Ramos (cell line): Measurements from ENCODE around the gene IQSEC1.

Experiments
- in situ Hi-C: fragments of 300-500 bp; cut with MboI; formaldehyde crosslinking; loops from one replicate; pipeline ENCODE4 v1.14.3; 2022; ENCODE audit warnings: low sequenced_read_pairs; ENCODE audit not compliant: unreplicated experiment

IQSEC1 gene

DNA sequence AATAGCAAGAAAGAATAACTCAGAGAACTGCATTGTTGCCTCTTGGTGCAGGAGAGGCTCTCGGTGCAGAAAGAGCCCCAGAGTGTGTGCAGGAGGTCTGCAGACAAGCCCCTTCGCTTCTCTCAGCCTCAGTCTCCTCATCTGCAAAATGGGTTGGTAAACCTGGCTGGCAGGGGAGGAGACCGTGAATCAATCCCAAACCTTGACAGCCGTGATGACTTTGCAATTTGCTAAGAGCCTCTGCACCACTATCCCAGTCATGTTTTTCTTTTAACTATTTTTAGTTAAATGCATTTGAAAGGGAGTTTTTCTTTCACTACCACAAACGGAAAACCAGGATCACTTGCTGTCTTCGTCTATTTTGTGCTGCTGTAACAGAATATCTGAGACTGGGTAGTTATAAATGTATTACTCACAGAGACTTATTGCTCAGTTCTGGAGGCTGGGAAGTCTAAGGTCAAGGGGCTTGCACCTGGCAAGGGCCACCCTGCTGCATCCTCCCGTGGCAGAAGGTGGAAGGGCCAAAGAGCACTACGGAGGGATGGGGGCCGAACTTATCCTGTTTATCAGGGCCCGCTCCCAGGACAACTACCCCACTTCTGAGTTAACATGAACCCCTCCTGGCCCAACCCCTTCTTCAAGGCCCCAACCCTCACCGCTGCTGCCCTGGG, 14.2 kb upstream of the IQSEC1 start:
- in situ Hi-C loops: loop anchor here (10.0 kb wide), 1 partner anchor 367 kb away; no protein-coding TSS in a partner anchor

DNA sequence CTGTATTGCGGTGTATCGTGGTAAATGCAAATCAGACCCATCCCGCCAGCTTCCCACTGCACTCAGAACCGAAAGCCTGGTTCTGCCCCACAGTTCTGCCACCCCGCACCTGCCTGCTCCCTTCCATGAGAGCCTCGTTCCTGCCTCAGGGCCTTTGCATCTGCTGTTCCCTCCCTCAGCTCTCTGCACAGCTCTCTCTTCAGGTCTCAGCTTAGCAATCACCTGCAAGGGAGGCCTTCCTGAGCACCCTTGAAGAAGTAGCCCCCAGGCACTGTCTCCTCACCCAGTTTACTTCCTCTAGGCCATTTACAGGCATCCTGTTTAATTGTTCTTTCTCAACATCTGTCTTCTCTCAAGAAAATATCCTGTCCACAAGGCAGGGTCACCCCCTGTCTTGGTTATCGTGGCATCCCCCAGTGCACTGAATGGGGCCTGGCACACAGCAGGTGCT, 13.3 kb upstream of the IQSEC1 start:
- in situ Hi-C loops: loop anchor here (10.0 kb wide), 1 partner anchor 368 kb away; no protein-coding TSS in a partner anchor

DNA sequence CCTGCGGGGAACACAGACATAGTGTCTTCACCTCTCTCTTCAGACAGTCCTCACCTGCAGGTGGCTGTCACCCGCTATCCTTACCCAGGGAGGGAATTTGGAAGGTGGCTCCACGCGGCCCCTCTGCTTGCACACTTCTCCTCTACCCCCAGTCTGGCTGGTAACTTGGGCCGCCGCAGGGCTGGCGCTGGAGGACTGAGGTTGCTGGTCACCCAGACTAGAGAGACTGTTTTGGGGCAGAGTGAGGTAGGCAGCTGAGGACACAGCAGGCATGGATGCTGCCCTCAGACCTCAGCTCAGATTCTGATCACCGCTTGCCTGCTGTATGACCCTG, 12.6 kb upstream of the IQSEC1 start:
- in situ Hi-C loops: loop anchor here (10.0 kb wide), 1 partner anchor 369 kb away; no protein-coding TSS in a partner anchor

DNA sequence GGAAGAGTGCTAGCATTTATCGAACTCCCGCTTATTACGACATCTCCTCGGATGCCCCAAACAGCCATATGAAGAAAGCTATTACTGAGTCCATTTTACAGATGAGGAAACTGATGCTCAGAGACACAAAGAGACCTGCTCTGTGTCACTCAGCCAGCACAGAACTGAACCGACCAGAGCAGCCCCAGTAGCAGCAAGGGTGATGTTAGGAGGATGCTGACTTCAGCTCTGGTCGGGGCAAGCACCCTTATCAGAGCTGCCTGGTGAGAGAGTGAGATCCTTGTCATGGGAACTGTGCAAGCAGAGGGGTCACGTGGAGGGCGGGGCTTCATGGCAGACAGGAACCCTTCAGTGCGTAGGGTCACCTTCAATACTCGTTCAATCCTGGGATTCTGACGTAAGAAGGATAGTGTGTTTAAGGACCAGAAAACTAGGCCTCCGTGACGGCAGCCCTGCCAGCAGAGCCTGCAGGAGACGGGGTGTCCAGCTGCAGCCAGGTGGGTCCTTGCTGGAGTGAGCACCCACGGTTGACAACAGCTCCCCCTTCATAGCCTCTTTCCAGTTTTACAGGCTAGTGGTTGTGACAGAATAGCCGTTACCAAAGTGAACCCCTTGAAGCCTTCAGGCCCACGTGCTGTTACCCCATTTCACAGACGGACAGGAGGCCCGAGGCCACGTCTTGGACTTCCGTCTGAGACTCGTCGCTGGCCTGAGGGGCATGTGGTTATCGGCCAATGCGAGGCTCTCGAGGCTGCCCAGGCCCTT, 12.0 kb upstream of the IQSEC1 start:
- in situ Hi-C loops: loop anchor here (10.0 kb wide), 1 partner anchor 370 kb away; no protein-coding TSS in a partner anchor

DNA sequence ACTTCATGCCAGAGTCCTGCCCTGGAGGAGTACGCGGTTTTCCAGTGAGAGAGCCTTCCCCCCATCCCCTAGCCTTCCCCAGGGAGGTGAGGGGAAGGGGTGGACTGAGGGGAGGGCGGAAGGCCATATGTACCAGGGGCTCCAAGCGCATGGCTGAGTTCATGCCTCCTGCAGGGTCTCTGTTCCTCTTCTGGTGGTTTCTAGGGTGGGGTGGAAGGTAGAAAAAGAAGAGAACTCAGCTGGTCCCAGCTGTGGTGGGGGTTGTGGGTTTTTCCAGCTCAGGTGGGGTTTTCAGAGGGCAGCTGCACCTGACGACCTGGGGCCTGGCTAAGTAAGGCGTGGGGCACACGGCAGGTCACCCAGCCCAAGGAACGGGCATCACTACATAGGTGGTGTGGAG, 10.7 kb upstream of the IQSEC1 start:
- in situ Hi-C loops: loop anchor here (5.0 to 10.0 kb wide), 2 partner anchors 67 to 371 kb away; no protein-coding TSS in a partner anchor

DNA sequence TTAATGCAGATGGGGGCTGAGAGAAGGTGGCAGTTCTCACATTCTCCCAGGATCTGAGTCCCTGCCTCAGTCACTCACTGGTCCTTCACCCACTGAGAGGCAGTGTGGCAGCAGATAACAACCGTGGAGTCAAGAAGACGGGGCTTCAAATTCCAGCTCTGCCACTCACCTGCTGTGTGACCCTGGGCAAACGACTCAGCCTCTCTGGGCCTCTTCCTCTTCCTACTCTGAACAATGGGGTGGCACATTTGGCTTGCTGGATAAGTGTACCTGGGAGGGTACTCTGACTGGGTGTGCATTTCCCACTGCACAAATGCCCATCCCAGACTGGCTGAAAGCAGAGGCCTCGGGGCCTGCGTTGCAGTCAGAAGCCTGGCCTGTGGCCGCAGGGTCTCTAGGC, 10.0 kb upstream of the IQSEC1 start:
- in situ Hi-C loops: loop anchor here (5.0 to 10.0 kb wide), 2 partner anchors 66 to 372 kb away; no protein-coding TSS in a partner anchor

DNA sequence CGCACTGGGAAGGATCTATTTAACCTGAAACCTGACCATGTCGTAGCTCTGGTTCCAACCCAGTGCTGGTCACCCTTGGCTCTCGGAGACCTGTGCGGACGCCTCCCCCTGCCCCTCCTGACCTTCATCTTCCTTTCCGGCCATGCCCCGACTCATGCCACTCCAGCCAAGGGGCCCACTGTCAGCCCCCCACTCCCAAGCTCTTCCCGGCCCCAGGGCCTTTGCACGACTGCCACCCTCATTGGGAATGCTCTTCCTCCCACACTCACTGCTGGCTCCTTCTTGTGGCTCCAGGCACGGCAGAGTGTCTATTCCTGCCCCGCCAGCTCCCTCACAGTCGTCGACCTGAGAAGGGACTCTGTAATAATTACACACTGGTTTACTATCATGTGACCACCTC, 9.4 kb upstream of the IQSEC1 start:
- in situ Hi-C loops: loop anchor here (5.0 to 10.0 kb wide), 2 partner anchors 65 to 372 kb away; no protein-coding TSS in a partner anchor

DNA sequence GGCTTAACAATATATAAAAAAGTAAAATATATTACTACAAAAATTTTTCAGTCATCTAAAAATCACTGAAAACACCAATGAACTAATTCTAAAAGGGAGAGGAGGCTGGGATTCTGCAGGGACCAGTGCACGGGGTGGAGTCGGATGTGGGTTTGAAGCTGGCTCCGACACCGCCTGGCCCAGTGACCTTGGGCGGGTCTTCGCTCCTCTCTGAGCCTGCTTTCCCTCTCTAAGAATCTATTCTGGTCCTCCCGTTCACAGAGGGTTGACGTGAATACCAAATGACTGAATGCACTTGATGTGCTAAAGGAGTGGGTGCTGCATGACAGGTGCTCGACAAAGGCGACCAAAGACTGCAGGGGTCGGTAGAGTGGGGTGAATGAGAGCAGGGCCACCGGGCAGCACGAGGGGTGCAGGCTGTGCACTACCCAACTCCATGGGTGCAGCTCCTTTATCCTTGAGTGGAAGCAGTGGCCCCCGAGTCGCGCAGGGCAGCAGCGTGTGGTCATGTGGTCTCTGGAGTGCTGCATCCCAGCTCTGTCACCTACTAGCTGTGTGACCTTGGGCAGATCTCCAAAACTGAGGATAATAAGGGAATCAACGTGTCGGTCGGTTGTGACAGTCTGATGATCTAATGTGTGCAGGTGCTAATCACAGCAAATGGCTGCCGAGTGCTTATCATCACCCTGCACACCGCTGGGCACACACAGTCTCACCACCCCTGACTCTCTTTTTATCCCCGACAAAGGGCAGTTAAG, 8.6 kb upstream of the IQSEC1 start:
- in situ Hi-C loops: loop anchor here (5.0 to 10.0 kb wide), 2 partner anchors 64 to 373 kb away; no protein-coding TSS in a partner anchor

DNA sequence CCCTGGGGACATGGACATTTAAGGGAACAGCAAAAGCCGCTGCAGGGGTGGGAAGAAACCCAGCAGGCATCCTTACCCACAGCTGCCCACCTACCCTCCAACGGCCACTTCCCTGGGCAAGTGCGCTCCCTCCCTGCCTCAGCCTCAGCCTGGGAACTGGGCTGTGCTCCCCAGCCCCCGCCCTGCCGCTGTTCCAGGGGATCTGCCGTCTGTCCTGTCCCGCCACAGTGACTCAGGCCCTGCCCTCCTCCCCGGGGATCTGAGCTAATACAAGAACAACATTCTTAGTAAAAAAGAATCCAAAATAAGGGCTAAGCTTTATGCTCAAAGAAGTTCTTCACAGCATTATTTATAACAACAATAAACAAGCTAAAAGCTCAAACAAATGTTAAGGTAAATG, 7.4 kb upstream of the IQSEC1 start:
- in situ Hi-C loops: loop anchor here (5.0 to 10.0 kb wide), 2 partner anchors 63 to 374 kb away; no protein-coding TSS in a partner anchor

DNA sequence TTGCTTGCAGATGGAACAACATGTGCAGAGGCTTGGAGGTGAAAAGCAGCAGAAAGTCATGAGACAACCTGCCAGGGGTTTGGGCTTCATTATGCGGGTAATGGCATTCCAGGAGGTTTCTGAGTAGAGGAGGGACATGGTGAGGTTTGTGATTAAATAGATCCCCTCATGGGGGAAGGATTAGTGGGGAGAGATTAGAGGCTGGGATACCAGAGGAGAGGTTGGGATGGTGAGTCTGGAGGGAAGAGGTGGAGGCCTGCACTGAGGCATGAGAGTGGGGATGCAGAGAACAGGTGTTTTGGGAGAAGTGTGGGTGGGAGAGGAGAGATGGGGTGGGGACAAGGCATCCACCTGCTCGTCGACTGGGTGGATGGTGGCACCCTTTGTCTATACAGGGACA, 6.8 kb upstream of the IQSEC1 start:
- in situ Hi-C loops: loop anchor here (5.0 to 10.0 kb wide), 2 partner anchors 63 to 375 kb away; no protein-coding TSS in a partner anchor

DNA sequence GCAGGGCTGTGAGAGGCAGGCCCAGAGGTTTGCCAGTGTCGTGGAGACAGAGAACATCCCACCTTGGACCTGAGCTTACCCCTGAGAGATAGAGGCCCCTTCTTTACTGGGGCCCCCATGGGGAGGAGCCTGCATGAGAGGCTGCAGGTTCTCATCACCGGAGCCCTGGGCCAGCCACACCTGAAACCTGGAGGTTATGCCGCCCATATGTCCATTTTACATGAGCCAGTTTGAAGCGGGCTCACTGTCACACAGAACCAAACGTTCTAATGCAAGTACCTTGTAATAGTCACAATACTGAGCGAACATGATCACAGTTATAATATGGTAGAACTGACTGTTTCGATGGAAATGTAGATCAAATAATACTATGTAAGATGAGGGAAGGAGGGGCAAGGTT, 6.3 kb upstream of the IQSEC1 start:
- in situ Hi-C loops: no loop called here

DNA sequence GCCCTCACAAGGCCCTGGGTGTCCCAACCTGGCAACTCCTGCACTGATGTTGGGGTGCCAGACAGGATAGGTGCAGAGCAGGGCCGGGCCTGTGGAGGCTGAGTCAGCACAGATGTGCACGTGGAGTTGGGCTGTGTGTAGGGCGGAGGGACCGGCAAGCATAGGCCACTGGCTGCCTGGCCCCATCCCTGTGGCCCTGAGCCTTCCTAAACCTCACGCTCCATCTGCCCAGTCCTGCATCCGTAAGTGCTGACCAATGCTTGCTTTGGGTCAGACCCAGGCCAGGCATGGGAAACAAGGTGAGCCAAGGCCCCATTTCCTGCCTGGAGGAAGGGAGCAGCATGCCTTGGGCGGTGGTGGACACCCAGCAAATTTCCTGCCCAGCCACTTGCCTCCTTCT, 5.8 kb upstream of the IQSEC1 start:
- in situ Hi-C loops: no loop called here

DNA sequence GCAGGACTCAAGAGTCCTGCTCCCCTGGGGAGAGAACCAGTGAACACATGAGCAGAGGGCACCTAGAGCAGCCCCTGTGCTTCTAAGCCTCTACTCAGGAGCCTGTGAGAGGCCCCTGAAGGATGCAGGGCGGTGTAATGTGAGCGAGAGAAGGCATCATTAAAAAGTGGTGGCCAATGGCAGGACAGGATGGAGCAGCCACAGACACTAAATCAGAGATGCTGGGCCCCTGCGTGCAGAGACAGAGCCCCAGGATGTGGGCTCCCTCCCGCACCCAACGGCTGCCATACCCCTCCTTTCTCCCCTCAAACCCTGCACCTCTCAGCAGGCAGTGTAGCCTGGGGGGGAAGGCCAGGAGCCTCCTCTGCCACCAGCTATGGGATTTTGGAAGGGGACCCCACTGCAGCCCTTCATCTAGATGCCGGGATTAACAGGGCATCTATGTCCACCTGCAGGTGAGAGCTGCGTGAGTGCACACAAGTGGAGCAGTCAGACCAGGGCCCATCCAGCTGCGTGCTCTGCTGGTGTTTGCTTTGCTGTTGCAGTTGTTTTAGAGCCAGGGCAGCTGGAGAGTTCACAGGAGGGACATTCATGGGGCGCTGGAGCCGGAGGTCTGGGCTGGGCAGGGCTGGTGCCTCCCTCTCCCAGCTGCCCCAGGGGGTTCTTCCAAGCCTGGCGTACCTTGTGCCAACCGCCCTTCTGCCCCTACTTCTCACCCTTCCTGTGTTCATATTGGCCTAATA, 5.1 kb upstream of the IQSEC1 start:
- in situ Hi-C loops: no loop called here

DNA sequence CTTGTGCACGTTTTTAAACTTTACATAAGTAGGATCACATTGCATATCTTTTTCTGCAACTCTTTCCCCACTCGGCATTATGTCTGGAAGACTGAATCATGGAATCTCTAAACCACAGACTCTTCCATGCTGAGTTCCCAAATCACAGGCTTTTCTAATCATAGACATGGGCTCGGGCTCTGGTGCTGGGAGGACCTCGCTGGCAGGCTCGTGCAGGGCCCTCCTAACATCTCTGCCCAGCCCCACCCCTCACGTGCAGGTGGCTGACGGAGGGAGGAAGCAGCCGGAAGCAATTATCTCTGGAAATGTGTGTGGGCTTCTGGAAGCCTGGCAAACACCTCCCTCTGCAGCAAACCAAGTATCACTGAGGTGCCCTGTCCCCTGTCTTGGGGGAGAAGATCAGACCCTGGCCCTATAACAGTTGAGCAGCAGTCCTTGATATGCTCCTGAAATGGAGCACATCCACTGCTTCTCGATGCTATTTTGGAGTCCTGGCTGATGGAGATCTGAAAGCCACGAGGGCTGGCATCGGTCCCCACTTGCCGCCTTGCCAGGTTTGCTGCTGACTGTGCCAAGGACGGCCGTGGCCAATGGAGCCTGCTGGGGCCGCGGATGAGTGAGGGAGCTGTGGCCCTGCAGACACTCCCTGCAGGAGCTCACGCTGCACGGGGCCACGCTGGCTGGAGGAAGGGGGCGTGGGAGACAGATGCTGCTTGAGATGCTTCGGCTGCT, 4.4 kb upstream of the IQSEC1 start:
- in situ Hi-C loops: no loop called here

DNA sequence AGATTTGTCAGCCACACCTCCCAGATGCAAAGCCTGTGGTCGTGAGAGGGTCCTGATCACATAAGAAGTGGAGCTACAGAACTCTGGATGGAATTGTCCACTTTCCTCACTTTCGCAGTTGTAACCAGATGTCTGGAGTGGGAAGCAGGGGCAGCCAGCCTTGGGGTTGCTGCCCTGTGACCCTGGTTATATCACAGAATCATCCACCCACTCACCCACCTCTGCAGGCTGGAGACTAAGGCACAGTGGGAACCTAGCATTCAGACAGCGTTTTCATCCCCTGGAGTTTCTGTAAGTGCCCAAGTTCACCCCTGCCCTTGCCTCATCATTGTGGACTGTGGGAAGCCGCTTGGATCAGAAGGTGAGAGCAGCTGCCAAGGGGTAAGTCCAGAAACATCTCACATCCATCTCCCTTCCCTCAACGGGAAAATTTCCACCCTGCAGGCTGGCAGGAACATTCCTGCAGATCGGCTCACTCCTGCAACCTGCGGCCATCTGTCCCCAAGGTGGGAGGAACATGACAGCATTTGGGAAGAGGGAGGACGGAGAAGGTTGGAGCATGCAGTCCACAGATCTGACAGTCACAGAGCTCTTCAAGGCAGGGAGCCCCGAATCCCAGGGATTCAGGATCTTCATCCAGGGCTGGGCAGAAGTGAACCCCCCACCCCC, 2.9 kb upstream of the IQSEC1 start:
- in situ Hi-C loops: no loop called here

DNA sequence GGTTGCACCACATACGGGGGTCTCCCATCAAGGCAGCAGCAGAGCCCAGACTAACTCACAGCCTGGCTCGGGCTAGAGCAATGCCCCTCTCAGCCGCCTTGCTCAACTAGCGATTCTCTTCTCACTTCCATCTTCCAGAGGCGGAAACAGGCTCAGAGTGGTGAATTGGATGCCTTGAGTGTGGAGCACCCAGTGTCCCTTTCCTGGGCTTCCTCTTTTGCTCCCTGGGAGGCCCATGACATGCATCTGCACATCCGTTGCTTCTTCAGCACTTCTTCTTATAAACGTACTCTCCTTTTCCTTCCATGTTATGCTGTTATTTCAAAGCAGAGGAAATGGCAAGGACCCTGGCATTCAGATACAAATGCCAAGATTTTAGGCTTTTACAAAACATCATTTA, 2.1 kb upstream of the IQSEC1 start:
- in situ Hi-C loops: no loop called here

DNA sequence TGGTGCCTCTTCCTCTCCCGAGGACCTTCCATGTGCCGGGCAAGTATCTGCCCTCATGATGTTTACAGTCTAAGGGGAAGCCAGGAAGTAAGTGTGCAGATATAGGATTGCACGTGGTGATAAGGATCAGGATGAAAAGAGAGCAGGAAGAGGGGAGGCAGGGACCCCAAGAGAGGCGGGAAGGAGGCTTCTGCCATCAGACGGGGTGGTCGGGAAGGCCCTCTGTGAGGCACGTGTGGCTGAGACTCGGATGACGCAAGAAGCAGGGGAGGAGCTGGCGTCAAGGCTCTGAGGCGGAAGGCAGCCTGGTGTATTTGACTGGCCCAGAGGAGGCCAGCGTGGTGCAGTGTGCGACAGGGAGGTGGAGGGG, 762 bp upstream of the IQSEC1 start:
- in situ Hi-C loops: no loop called here

DNA sequence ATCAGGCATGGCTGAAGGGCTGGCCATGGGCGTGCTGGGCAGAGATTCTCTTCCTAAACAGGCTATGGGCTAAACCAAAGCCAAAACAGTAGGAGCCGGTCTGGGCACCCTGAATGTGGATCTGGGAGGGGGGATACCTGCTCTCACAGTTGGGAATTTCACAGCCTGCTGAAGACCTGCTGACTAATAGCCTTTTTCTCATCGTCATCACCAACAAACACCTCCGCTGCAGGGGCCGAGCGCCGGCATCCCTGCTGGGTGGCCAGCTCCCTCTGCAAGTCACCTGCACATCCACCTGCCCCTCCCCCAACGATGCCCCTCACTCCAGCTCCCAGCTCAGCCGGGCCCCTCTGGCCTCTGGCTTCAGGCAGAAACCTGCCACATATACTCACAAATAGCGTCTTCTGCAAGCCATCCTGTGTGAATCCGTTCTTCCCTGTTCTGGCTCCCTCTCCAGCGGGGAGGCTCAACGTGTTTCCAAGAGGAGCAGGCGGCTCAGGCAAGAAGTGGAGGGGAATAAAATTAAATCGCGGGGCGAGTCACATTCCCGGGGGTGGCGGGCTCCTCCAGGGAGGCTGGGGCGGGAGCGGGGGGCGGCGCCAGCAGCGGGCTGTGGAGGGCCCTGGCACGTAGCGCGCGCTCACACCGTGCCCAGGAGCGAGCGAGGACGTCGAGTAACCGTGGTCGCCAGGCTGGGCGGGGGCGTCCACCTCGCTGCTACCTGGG, 466 bp downstream of the IQSEC1 start:
- in situ Hi-C loops: no loop called here
